T-helper 2 cell treated with Interferon-gamma antibody and Interleukin-4, amounts not matched to agents 5 μg/mL and 100 μg/mL, for 36 hours (primary cell): ENCODE data around the gene PCNT.

Source experiments
- DNase-seq: peaks from one replicate; pipeline ENCODE4 v3.0.0; 2021; ENCODE audit warnings: low spot score
- H3K27ac Mint-ChIP-seq: one replicate; pipeline ENCODE4 v1.8.0; 2021; ENCODE audit warnings: mild to moderate bottlenecking, mixed read lengths
- H3K27me3 Mint-ChIP-seq: one replicate; pipeline ENCODE4 v1.8.0; 2021; ENCODE audit warnings: low read depth, mixed read lengths
- H3K36me3 Mint-ChIP-seq: one replicate; pipeline ENCODE4 v1.8.0; 2021; ENCODE audit warnings: low read depth, mixed read lengths
- H3K4me1 Mint-ChIP-seq: one replicate; pipeline ENCODE4 v1.8.0; 2021; ENCODE audit warnings: low read depth, mixed read lengths
- H3K4me3 Mint-ChIP-seq: one replicate; pipeline ENCODE4 v1.8.0; 2022; ENCODE audit warnings: mild to moderate bottlenecking, moderate library complexity, mixed read lengths
- H3K9me3 Mint-ChIP-seq: one replicate; pipeline ENCODE4 v1.8.0; 2021; ENCODE audit warnings: mixed read lengths

PCNT gene

GRCh38 chr21:46323710-46324389, at the start of gene PCNT, which contains the start of gene C21orf58:
TSS of gene PCNT (plus strand) at chr21:46324156. CDS start at chr21:46324229, 73 bp downstream.
TSS of gene C21orf58 (minus strand) at chr21:46323870. CDS start at chr21:46322738, 1,132 bp downstream.
- Mint-ChIP-seq H3K4me1 (peaks cover 38% of the 10 kb centered on the region), H3K36me3 (peaks cover 50% of the 10 kb centered on the region), H3K27ac (peak within 1 kb of the TSS; percentile 97), H3K27me3 (no peaks in the 10 kb centered on the region), H3K4me3 (peak within 1 kb of the TSS; percentile 90), H3K9me3 (no peaks in the 10 kb centered on the region)
- DNase-seq: peak; percentile 99

GRCh38 chr21:46274797-46275390, 49.1 kb upstream of the PCNT start:
- Mint-ChIP-seq H3K27ac (no peak overlapping the region), H3K9me3 (no peaks in the 10 kb centered on the region), H3K4me1 (no peaks in the 10 kb centered on the region), H3K4me3 (no peak overlapping the region), H3K36me3 (peaks cover 57% of the 10 kb centered on the region), H3K27me3 (no peaks in the 10 kb centered on the region)
- DNase-seq: no peak

- Mint-ChIP-seq H3K27me3 (no peaks in the 10 kb centered on the region), H3K36me3 (peaks cover 47% of the 10 kb centered on the region), H3K9me3 (no peaks in the 10 kb centered on the region), H3K27ac (peak overlapping the region; percentile 77), H3K4me1 (peaks cover 34% of the 10 kb centered on the region), H3K4me3 (peak overlapping the region; percentile 96)
- DNase-seq: no peak
Observed at GRCh38 chr21:46284077-46284644, 39.8 kb upstream of the PCNT start.

- H3K9me3 Mint-ChIP-seq: no peaks in the 10 kb centered on the region
- peaks cover 35% of the 10 kb centered on the region for H3K4me1 Mint-ChIP-seq
- no peaks in the 10 kb centered on the region for H3K27me3 Mint-ChIP-seq
- peak overlapping the region; percentile 91 for H3K27ac Mint-ChIP-seq
- H3K36me3 Mint-ChIP-seq: peaks cover 43% of the 10 kb centered on the region
- peak overlapping the region; percentile 96 for H3K4me3 Mint-ChIP-seq
- no peak for DNase-seq
Observed at GRCh38 chr21:46284733-46285132, 39.2 kb upstream of the PCNT start.

- H3K9me3 Mint-ChIP-seq: no peaks in the 10 kb centered on the region
- H3K4me1 Mint-ChIP-seq: peaks cover 37% of the 10 kb centered on the region
- H3K27me3 Mint-ChIP-seq: no peaks in the 10 kb centered on the region
- no peak for DNase-seq
- H3K27ac Mint-ChIP-seq: peak within 1 kb of the TSS; percentile 97
- H3K4me3 Mint-ChIP-seq: peak within 1 kb of the TSS; percentile 97
- peaks cover 40% of the 10 kb centered on the region for H3K36me3 Mint-ChIP-seq
Observed at GRCh38 chr21:46285206-46285661, 38.7 kb upstream of the PCNT start, which contains the start of gene MCM3AP. TSS of gene MCM3AP (minus strand) at chr21:46285611. CDS start at chr21:46285286, 325 bp downstream.

GRCh38 chr21:46285761-46286647, 38.0 kb upstream of the PCNT start, which contains the start of gene YBEY:
TSS of gene YBEY (plus strand) at chr21:46286342. CDS start at chr21:46286914, 572 bp downstream.
- Mint-ChIP-seq H3K27ac (peak within 1 kb of the TSS; percentile 97), H3K4me1 (peaks cover 36% of the 10 kb centered on the region), H3K4me3 (peak within 1 kb of the TSS; percentile 97), H3K36me3 (peaks cover 39% of the 10 kb centered on the region), H3K9me3 (no peaks in the 10 kb centered on the region), H3K27me3 (no peaks in the 10 kb centered on the region)
- DNase-seq: peak; percentile 91

- Mint-ChIP-seq H3K4me1 (peaks cover 36% of the 10 kb centered on the region), H3K4me3 (peak overlapping the region; percentile 97), H3K27ac (peak overlapping the region; percentile 97), H3K27me3 (no peaks in the 10 kb centered on the region), H3K36me3 (peaks cover 40% of the 10 kb centered on the region), H3K9me3 (peaks cover 5% of the 10 kb centered on the region)
- DNase-seq: no peak
Observed at GRCh38 chr21:46286648-46287002, 37.3 kb upstream of the PCNT start.

- Mint-ChIP-seq H3K4me3 (peak overlapping the region; percentile 97), H3K27me3 (no peaks in the 10 kb centered on the region), H3K27ac (no peak overlapping the region), H3K9me3 (peaks cover 8% of the 10 kb centered on the region), H3K4me1 (peaks cover 34% of the 10 kb centered on the region), H3K36me3 (peaks cover 42% of the 10 kb centered on the region)
- no peak for DNase-seq
Observed at GRCh38 chr21:46287541-46287940, 36.4 kb upstream of the PCNT start.

- no peak overlapping the region for H3K4me3 Mint-ChIP-seq
- peaks cover 22% of the 10 kb centered on the region for H3K4me1 Mint-ChIP-seq
- peaks cover 8% of the 10 kb centered on the region for H3K9me3 Mint-ChIP-seq
- DNase-seq: no peak
- peaks cover 27% of the 10 kb centered on the region for H3K36me3 Mint-ChIP-seq
- H3K27me3 Mint-ChIP-seq: no peaks in the 10 kb centered on the region
- H3K27ac Mint-ChIP-seq: no peak overlapping the region
Observed at GRCh38 chr21:46289655-46290179, 34.2 kb upstream of the PCNT start.

- Mint-ChIP-seq H3K4me1 (peaks cover 23% of the 10 kb centered on the region), H3K27ac (no peak overlapping the region), H3K36me3 (peaks cover 22% of the 10 kb centered on the region), H3K27me3 (no peaks in the 10 kb centered on the region), H3K4me3 (no peak overlapping the region), H3K9me3 (peaks cover 8% of the 10 kb centered on the region)
- no peak for DNase-seq
Observed at GRCh38 chr21:46291561-46291960, 32.4 kb upstream of the PCNT start.

- peaks cover 8% of the 10 kb centered on the region for H3K9me3 Mint-ChIP-seq
- peak overlapping the region; percentile 36 for H3K27ac Mint-ChIP-seq
Observed at GRCh38 chr21:46294647-46295176, 29.2 kb upstream of the PCNT start.

GRCh38 chr21:46295177-46295770, 28.7 kb upstream of the PCNT start:
- Mint-ChIP-seq H3K27me3 (no peaks in the 10 kb centered on the region), H3K9me3 (peaks cover 8% of the 10 kb centered on the region), H3K4me1 (peaks cover 14% of the 10 kb centered on the region), H3K4me3 (no peak overlapping the region), H3K36me3 (peaks cover 28% of the 10 kb centered on the region), H3K27ac (peak overlapping the region; percentile 55)
- no peak for DNase-seq

More at GRCh38 chr21:46294647-46295176, 29.2 kb upstream of the PCNT start:
- Mint-ChIP-seq H3K4me3 (no peak overlapping the region), H3K36me3 (peaks cover 25% of the 10 kb centered on the region), H3K27me3 (no peaks in the 10 kb centered on the region), H3K4me1 (peaks cover 15% of the 10 kb centered on the region)
- DNase-seq: no peak
